ACHN (cell line): ENCODE results near the gene BORCS6.

ENCODE experiments used
- DNase-seq: peaks from one replicate; pipeline ENCODE4 v3.0.0-alpha.2; 2015
- in situ Hi-C: cut with HindIII; loops from 2 replicates; pipeline ENCODE4 v1.10.0; 2017; ENCODE audit warnings: low sequenced_read_pairs, low pct_ligation_motif_present, low pct_unique_long_range_greater_than_20kb

BORCS6 gene

DNA sequence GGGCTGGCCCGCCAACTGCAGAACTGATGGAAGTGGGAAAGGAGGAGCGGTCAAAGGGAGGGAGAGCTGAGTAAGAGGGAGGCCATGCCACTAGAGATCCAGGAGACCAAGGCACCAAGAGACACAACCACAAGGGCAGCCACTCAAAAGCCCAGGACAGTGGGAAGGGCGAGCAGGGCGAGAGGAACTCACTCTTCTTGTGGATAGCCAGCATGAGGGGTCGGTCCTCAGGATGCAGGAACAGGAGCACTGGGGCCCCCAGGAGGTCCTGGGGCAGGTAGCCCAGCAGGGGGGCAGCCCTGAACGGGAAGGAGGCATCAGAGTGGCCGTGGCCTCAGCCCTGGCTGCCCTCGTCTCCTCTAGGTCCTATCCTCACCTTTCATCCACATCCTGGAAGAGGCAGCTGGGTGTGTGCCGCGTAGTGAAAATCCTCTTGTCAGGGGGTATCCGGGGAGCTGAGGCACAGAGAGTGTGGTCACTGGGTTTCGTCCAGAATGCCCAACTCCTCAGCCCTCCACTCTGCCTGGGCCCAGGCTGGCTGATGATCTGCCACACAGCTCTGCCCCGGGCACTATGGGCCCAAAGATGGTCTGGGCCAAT lies 42.1 kb downstream of the BORCS6 start:
- DNase-seq = no peak
- in situ Hi-C loops = no loop called here

DNA sequence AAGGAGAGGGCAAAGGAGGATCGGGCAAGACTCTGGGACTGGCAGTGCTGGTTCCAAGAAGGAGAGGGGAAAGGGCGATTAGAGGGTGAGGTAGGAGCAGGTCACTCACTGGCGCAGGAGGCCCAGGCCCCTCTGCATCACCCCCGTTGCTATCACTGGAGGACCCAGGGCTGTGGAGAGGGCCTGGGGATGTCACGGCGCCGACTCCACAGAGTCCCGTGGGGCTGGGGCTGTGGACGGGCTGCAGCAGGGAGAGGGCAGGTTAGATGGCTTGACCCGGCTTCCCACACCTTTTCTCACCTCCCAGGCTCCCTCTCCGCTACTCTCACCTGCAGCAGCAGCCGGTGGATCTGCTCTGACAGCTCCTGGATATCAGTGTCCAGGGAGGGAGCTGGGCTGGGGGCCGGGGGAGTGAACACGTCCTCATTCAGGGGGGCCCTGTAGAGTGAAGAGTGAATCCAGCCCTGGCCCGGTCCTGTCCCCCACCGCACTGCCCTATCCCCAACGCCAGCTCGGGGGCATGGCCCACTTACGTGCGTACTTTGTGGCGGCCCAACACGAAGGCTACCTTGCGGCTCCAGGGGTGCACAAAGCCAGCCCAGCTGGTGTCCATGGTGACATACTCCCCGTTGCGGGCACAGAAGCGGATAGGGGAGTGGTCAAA lies 42.7 kb downstream of the BORCS6 start:
- in situ Hi-C loops = no loop called here
- no peak for DNase-seq

DNA sequence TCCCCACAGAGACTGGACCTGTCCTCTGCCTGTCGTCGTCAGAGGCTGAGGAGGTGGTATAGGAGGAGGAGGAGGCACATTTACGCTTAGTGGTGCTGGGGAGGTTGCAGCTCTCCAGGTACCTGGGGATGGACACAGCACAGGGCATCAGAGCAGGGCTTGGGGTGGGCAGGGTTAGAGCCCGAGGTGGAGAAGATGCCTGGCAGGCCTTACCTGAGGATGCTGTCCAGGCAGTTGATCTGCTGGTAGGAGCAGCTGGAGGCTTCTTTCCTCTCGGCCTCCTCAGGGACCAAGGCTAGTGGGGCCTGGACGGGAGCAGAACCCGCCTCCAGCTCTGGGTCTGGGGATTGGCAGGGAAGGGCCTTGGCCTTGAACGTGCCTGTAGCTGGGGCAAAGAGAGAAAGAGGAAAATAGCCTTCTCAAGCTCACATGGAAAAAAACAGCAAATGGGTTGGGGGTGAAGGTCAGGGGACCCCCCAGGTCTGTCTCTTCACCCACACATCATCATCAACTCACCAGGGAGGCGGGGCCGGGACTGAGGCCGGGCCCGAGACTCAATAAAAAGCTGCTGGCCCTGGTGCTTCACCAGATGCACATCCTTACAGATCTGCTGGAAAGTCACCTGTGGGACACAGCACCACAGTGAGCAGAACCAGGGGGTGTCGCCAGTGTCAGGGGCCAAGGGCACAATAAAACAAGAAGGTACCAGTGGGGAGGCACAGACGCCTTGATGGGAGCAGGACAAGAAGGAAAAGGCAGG lies 43.4 kb downstream of the BORCS6 start:
- DNase-seq = no peak
- in situ Hi-C loops = no loop called here

DNA sequence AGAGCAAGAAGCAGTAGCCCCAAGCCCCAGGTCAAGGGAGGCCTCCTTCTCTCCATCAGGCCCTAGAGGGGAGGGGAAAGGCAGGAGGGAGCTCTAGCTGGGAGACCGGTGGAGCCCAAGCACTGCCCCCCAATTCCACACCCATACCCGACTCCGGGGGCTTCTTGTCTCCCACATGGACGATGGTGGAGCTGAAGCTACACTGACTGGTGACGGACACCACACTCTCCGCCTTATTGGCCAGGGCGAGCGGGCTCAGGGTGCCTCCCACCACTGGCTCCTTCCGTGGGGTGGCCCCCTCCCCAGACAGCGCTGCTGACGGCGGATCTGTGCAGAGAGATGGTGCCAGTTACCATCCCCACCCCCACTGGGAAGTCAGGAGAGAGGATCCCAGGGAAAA lies 44.2 kb downstream of the BORCS6 start:
- no peak for DNase-seq
- in situ Hi-C loops = no loop called here

DNA sequence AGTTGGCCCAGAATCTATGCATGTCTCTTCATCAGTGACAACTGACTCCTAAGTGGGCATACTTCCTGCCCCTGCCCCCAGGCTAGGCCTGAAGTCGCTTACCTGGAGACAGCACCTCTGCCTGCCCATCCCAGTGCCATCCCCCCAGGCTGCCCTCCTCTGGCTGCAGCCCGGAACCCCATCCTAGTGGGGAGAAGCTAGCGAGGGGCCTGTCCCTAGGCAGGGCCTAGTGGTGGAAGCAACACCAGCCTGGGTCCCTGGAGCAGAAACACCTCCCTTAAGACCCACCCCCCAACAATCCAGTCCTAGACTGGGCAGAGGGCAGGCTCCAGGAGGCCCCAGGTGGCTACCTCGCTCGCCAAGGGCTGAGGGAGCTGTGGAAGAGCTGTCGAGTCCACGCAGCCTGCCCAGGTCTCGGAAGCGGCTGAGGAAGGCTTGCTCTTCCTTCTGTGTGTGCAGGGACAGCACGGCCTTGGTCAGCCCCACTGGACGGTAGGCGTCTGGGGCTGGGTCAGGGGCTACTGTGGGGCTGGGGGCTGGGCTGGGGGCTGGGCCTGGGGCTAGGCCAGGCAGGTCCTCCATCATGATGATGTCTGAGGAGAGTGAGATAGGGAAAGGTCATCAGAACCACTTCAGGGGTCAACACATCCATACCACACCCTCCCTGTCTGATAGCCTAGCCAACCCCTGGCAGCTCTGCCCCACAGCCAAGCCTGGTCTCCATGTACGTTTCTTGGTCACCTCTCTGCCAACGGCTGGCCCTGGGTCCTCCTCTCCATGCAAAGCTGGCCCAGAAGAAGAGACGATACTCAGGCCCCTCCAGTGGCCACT lies 45.4 kb downstream of the BORCS6 start:
- no peak for DNase-seq
- in situ Hi-C loops = no loop called here

DNA sequence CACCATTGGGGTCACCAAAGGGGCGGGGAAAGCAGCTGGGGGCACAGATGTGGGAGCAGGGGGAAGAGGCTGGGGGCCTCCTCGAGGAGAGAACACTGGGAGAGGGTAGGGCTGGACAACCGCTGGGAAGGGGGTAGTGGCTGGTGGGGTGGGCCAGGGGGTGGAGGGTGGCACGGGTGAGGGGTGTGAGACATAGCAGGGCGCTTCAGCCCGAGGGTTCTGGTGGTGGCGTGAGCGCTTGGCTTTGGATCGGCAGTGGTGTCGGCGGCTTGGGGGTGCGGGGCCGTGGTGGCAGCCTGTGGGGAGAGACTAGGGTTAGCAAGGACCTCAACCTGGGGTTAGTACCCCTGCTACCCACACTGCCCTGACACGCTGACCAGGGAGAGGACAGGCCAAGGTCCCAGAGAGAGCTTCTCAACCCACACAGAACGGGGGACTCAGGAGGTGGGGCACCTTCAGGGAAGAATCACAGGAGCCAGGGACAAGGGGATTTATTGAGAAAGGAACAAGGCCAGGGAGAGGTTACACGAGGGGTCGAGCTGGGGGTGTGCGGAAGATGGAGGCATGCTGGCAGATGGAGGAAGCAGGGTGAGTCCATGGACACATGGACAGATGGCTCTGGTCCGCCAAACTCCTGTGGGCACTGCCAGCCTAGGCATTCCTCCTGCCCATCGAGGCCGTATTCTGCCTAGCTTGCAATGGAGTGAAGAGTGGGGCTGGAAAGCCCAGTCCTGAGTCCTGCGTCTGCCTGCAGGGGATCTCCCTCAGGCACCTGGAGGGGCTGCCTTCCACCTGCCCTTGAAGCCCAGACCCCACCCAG lies 46.2 kb downstream of the BORCS6 start:
- in situ Hi-C loops = no loop called here
- no peak for DNase-seq

DNA sequence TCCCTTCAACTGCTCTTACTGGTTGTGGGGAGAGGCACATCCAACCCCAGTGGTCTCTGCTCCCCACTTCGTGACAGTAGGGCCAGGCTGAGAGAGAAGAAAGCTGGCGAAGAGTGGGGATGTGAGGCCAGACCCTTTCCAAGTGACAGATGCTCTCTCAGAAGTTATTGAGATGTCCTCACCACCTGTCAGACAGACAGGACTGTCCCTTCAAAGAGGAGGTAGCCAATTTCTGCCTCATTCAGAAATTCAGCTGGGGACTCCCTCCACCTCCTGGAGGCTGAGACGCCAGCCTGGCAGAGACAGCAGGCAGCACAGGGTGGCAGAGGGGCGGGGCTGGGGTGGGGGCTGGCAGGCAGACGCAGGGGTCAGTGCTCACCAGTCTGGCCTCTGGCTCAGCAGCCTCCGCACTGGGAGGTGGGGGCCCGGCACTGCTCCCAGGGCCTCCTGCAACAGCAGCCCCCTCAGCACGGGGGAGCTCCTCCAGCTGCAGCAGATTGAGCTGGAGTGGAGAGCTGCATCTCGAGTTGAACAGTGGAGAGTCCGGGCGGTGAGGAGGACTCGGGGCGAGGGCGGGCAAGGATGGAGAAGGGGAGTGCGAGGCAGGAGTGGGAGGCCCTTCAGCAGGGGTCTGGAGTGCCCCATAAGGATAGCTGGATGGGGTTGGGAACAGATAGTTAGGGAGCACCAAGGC lies 46.9 kb downstream of the BORCS6 start:
- DNase-seq = no peak
- in situ Hi-C loops = no loop called here

DNA sequence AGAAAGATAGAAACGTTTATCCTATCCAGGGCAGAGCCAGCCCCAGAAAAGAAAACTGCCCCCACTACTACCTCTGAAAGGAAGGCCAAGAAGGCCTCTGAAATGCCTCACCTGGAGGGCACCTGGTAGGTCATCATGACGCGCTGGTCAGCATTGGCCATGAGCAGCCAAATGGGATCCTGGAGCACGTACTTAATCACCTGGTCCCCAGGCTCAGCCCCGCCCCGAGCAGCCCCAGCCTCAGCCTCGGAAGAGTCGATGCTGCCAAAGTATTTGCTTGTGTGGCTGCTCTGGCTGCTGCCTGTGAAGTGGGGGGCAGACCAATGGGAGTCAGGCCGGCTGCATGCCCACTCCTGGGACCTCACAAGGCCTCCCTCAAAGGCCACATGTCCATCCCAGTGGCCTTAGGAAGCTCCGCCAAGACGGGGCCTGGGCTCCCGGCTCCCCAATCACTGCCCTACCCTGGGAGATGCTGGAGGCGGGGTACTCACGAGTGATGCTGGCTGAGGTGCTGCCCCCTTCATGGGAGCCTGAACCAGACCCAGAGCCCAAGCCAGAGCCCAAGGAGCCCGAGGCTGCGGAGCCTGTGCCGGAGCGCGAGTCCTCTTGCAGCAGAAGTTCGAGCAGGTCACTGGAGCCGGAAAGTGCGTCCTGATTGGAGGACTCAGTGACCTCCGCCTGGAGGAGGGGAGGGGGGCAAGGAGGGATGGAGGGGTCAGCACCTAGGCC lies 47.7 kb downstream of the BORCS6 start:
- in situ Hi-C loops = no loop called here
- no peak for DNase-seq

DNA sequence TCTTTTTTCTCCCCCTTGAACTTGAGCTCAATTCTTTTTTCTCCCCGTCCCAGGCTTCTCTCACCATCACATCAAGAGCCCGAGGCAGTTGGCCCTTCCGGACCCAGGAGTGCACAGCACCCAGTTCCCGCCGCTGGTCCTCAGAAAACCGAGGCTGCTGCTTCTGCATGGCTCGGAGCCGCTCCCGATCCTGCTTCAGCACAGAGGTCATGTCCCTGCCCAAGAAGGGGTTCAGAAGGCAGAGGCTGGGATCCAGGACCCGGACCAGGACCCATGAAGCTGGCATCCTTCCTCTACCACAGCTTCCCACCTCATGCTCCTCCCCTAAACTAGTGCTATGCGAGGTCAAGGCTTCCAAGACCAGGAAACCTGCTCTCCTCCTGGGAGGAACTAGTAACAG lies 48.2 kb downstream of the BORCS6 start:
- no peak for DNase-seq
- in situ Hi-C loops = no loop called here

DNA sequence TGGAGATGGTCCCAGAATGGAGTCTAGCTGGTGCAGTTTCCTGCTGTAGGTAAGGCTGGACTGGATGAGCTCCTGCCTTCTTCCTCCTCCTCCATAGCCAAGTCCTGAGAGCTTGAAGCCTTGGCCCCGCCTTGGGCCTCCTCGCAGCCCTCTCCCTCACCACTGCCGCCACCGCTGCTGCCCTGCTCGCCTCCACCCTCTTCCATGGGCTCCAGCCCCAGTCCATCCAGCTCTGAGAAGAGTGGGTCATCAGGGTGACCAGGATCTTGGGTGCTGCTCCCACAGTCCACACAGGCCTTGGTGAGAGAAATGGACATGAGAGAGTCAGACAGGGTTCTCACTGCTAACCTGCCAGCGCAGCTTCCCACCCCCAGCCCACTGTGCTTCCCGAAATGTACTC lies 48.9 kb downstream of the BORCS6 start:
- DNase-seq = no peak
- in situ Hi-C loops = no loop called here

DNA sequence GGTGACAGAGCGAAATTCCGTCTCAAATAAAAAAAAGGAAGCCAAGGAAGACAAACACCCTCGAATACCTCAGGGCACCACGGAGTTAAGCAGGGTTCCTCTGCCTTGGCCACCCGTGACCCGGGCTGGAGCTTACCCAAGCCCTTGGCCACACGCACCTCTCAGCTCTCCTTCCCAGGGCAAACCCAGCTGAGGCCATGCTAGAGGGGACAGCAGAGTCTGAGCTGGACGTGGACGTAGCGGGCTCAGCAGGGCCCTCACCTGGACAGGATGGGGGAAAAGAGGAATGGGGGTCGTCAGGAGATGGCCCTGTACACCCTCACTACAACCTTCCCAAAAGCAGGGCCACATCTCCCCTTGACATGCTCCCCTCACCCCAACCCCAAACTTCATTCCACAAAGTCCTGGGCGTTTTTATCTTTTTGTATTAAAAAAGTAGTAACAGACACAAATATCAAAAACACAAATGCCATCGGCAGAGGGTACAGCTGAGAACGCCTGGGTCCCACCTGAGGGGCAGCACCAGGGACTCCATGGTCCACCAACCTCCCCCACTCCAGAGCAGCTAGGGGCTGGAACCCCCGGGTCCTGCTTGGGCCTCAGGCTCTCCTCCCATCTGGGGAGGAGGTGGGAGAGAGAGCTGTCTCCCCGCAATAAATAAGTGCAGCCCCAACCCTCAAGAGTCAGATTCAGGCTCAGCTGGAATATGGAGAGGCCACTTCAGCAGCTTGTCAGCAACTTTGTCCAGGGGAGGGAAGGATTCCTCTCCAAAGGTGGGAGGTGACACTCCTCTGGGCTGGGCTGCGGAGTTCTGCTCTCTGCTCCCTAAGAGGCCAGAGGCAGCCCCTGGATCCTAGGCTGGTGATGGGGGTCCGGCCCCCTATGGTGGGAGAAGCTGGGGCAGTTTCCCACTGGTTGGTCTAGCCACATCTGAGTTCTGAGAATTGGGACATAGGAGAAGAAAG lies 49.6 kb downstream of the BORCS6 start:
- in situ Hi-C loops = no loop called here
- DNase-seq = no peak

DNA sequence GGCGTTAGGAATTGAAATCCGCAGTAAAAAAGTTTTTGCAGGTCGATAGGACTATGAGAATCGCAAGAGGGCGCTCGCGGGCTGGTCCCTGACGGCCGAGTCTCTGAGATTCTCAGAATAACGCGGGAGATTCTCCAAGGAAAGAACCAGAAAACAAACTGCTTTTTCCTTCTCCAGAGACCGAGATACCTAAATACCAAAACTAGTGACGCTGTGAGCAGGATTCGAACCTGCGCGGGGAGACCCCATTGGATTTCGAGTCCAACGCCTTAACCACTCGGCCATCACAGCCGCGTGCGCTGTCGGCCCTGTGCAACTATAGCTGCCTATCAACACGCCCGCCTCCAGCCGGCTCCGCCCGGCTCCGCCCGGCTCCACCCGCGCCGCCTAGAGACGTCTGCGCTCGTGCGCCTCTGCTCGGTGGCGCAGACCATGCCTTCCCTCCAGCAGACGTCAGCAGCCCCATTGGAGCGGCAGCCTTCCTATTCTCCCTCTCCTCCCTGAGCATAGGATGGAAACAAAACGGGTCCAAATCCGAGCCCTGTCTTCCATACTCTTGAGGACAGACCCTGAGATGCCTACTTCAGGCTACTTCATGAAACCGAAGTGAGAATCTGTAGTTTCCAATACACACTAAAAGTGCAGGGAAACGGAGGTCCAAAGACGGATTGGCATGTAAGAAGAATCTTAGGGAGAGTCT lies 51.2 kb downstream of the BORCS6 start:
- in situ Hi-C loops = no loop called here
- DNase-seq = peak; percentile 98

DNA sequence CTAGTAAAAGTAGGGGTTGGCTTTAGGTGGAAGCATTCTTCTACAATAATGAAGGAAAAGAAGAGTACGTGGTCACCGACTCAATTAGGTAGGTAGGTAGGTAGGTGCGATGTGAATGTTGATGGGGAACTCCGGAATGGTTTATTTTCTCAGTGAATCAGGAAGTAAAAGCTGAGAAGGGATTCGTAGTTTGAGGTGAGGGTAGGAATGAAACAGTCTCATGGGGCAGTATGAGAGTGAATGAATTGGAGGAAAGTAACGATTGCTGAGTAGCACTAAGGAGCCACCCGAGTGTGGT lies 51.7 kb downstream of the BORCS6 start:
- in situ Hi-C loops = no loop called here
- DNase-seq = no peak
